WTC11 (cell line): ENCODE data around the gene PRMT5. TPM values are rescaled to one million over a fixed set of nuclear protein-coding genes. Genes with fewer than 3 reads are reported as not detected.
"Not testable (repeated sequence)": the region's sequence is repeated elsewhere in the genome, so short reads cannot be mapped to it uniquely, and the experiment has no call there.

Experiments
- ATAC-seq: fragments of 200-7000 bp; cut with Tn5 transposase; 2 replicates; pipeline ENCODE4 v1.10.0; 2021; ENCODE audit warnings: mild to moderate bottlenecking, moderate library complexity
- CTCF ChIA-PET: fragments of 300-600 bp; sonication (Branson Sonifier 250); formaldehyde crosslinking; loops from one replicate; lab custom pipeline; 2021; ENCODE audit warnings: antibody characterized with exemption; lab: Charles Lee
- POLR2A ChIA-PET: fragments of 350-600 bp; sonication (Branson Sonifier 250); formaldehyde crosslinking; loops from one replicate; lab custom pipeline; 2021; ENCODE audit warnings: antibody characterized with exemption; lab: Charles Lee
- DNase-seq: peaks from one replicate; pipeline ENCODE4 v3.0.0; 2021; ENCODE audit warnings: low spot score
- H3K27ac Mint-ChIP-seq: 2 replicates; pipeline ENCODE4 v1.8.0; 2021; ENCODE audit warnings: mixed read lengths
- H3K27me3 Mint-ChIP-seq: 2 replicates; pipeline ENCODE4 v1.8.0; 2021; ENCODE audit warnings: low read depth, mild to moderate bottlenecking, moderate library complexity, mixed read lengths
- H3K36me3 Mint-ChIP-seq: 2 replicates; pipeline ENCODE4 v1.8.0; 2021; ENCODE audit warnings: mixed read lengths
- H3K4me1 Mint-ChIP-seq: 2 replicates; pipeline ENCODE4 v1.8.0; 2022; ENCODE audit warnings: mixed read lengths
- H3K4me3 Mint-ChIP-seq: 2 replicates; pipeline ENCODE4 v1.8.0; 2021; ENCODE audit warnings: mild to moderate bottlenecking, moderate library complexity, mixed read lengths
- H3K9me3 Mint-ChIP-seq: 2 replicates; pipeline ENCODE4 v1.8.0; 2021; ENCODE audit warnings: mixed read lengths
- ESRRA ChIP-seq: sonication (generic); formaldehyde crosslinking; IDR thresholded peaks from 2 replicates; pipeline ENCODE4 v1.8.1; 2022; ENCODE audit warnings: mild to moderate bottlenecking, missing genetic modification reagents, borderline replicate concordance
- GABPB1 ChIP-seq: sonication (generic); formaldehyde crosslinking; IDR thresholded peaks from 2 replicates; pipeline ENCODE4 v1.8.1; 2023; ENCODE audit warnings: mild to moderate bottlenecking, missing genetic modification reagents
- MYBL2 ChIP-seq: sonication (generic); formaldehyde crosslinking; IDR thresholded peaks from 2 replicates; pipeline ENCODE4 v1.8.1; 2023; ENCODE audit warnings: mild to moderate bottlenecking, moderate library complexity, missing genetic modification reagents
- PRRX2 ChIP-seq: fragments of 250-450 bp; sonication (Bioruptor Pico); IDR thresholded peaks from 2 replicates; pipeline ENCODE4 v1.8.0; 2021; ENCODE audit warnings: mild to moderate bottlenecking
- TCF7 ChIP-seq: sonication (generic); formaldehyde crosslinking; IDR thresholded peaks from 2 replicates; pipeline ENCODE4 v1.8.0; 2022; ENCODE audit warnings: mild to moderate bottlenecking, low read depth, missing genetic modification reagents, moderate library complexity
- ZNF232 ChIP-seq: sonication (generic); formaldehyde crosslinking; IDR thresholded peaks from 2 replicates; pipeline ENCODE4 v1.8.0; 2022; ENCODE audit warnings: mild to moderate bottlenecking, missing genetic modification reagents
- ZNF425 ChIP-seq: fragments of 250-450 bp; sonication (Bioruptor Pico); conservative IDR thresholded peaks from 2 replicates; pipeline ENCODE4 v1.9.0; 2021; ENCODE audit warnings: mild to moderate bottlenecking
- total RNA-seq: library from RNA; stranded (reverse); gene quantifications from 3 replicates; pipeline ENCODE4 v1.2.3, GENCODE V29; 2021
- TF ChIP-seq, protein P1 (sequence below): sonication (generic); formaldehyde crosslinking; IDR thresholded peaks from 2 replicates; pipeline ENCODE4 v1.8.0; 2022; ENCODE audit warnings: mild to moderate bottlenecking, missing genetic modification reagents
- TF ChIP-seq, protein P2 (sequence below): fragments of 250-450 bp; sonication (Bioruptor Pico); IDR thresholded peaks from 2 replicates; pipeline ENCODE4 v1.9.0; 2021; ENCODE audit warnings: mild to moderate bottlenecking, borderline replicate concordance
- TF ChIP-seq, protein P3 (sequence below): sonication (generic); formaldehyde crosslinking; IDR thresholded peaks from 2 replicates; pipeline ENCODE4 v1.8.1; 2022; ENCODE audit warnings: mild to moderate bottlenecking, moderate library complexity, missing genetic modification reagents

The PRMT5 gene
- total RNA-seq, 1 experiment from 2014 or later: 124 TPM

- TF ChIP-seq ESRRA (CRISPR knock-in tag) (no peak), ZNF232 (CRISPR knock-in tag) (no peak), TCF7 (no peak), MYBL2 (no peak)
These were observed 10.2 kb downstream of the PRMT5 start, which contains the start of gene RBM23 (continued) for GRCh38 chr14:22918804-22919600.

- Mint-ChIP-seq H3K4me3 (no peak overlapping the region), H3K36me3 (peaks cover 16% of the 10 kb centered on the region)
These were observed 13.2 kb downstream of the PRMT5 start for GRCh38 chr14:22915886-22916521.

DNA sequence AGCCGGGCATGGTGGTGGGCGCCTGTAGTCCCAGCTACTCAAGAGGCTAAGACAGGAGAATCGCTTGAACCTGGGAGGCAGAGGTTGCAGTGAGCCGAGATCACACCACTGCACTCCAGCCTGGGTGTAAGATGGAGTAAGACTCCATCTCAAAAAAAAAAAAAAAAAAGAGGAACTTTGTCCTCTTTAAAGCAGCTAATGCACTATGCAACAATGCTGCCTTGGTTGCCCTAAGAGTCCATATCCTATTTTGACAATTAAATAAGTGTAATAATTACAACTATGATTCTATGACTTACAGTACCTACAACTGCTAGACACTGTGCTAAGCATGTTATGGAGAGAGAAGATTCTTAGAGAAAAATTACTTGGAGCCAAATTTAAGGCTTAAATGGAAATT, 14.3 kb downstream of the PRMT5 start:
- H3K9me3 Mint-ChIP-seq, DNase-seq, H3K27me3 Mint-ChIP-seq, ATAC-seq, H3K4me3 Mint-ChIP-seq, H3K36me3 Mint-ChIP-seq, H3K27ac Mint-ChIP-seq: not testable (repeated sequence)
- peaks cover 11% of the 10 kb centered on the region for H3K4me1 Mint-ChIP-seq
- ChIA-PET POLR2A (interaction anchor here (0.7 kb wide), 3 partner anchors 15 to 422 kb away, joined by 3 read pairs; no protein-coding TSS in a partner anchor), CTCF (interaction anchor here (0.6 to 1.7 kb wide), 3 partner anchors 15 to 132 kb away, joined by 3 to 4 read pairs (median 4); no protein-coding TSS in a partner anchor)

More at GRCh38 chr14:22915886-22916521, 13.2 kb downstream of the PRMT5 start:
- no peaks in the 10 kb centered on the region for H3K9me3 Mint-ChIP-seq
- ChIA-PET POLR2A (interaction anchor here (0.7 kb wide), 1 partner anchor 358 kb away, joined by 4 read pairs; no protein-coding TSS in a partner anchor), CTCF (interaction anchor here (0.7 to 1.0 kb wide), 3 partner anchors 346 to 527 kb away, joined by 3 read pairs; no protein-coding TSS in a partner anchor)
- TF ChIP-seq GABPB1 (peak; percentile 94), PRRX2 (no peak), ZNF425 (CRISPR knock-in tag) (no peak)
- TF ChIP-seq, protein P1, sequence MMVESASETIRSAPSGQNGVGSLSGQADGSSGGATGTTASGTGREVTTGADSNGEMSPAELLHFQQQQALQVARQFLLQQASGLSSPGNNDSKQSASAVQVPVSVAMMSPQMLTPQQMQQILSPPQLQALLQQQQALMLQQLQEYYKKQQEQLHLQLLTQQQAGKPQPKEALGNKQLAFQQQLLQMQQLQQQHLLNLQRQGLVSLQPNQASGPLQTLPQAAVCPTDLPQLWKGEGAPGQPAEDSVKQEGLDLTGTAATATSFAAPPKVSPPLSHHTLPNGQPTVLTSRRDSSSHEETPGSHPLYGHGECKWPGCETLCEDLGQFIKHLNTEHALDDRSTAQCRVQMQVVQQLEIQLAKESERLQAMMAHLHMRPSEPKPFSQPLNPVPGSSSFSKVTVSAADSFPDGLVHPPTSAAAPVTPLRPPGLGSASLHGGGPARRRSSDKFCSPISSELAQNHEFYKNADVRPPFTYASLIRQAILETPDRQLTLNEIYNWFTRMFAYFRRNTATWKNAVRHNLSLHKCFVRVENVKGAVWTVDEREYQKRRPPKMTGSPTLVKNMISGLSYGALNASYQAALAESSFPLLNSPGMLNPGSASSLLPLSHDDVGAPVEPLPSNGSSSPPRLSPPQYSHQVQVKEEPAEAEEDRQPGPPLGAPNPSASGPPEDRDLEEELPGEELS (CRISPR knock-in tag): no peak
- TF ChIP-seq, protein P2, sequence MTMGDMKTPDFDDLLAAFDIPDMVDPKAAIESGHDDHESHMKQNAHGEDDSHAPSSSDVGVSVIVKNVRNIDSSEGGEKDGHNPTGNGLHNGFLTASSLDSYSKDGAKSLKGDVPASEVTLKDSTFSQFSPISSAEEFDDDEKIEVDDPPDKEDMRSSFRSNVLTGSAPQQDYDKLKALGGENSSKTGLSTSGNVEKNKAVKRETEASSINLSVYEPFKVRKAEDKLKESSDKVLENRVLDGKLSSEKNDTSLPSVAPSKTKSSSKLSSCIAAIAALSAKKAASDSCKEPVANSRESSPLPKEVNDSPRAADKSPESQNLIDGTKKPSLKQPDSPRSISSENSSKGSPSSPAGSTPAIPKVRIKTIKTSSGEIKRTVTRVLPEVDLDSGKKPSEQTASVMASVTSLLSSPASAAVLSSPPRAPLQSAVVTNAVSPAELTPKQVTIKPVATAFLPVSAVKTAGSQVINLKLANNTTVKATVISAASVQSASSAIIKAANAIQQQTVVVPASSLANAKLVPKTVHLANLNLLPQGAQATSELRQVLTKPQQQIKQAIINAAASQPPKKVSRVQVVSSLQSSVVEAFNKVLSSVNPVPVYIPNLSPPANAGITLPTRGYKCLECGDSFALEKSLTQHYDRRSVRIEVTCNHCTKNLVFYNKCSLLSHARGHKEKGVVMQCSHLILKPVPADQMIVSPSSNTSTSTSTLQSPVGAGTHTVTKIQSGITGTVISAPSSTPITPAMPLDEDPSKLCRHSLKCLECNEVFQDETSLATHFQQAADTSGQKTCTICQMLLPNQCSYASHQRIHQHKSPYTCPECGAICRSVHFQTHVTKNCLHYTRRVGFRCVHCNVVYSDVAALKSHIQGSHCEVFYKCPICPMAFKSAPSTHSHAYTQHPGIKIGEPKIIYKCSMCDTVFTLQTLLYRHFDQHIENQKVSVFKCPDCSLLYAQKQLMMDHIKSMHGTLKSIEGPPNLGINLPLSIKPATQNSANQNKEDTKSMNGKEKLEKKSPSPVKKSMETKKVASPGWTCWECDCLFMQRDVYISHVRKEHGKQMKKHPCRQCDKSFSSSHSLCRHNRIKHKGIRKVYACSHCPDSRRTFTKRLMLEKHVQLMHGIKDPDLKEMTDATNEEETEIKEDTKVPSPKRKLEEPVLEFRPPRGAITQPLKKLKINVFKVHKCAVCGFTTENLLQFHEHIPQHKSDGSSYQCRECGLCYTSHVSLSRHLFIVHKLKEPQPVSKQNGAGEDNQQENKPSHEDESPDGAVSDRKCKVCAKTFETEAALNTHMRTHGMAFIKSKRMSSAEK (CRISPR knock-in tag): no peak
- TF ChIP-seq, protein P3, sequence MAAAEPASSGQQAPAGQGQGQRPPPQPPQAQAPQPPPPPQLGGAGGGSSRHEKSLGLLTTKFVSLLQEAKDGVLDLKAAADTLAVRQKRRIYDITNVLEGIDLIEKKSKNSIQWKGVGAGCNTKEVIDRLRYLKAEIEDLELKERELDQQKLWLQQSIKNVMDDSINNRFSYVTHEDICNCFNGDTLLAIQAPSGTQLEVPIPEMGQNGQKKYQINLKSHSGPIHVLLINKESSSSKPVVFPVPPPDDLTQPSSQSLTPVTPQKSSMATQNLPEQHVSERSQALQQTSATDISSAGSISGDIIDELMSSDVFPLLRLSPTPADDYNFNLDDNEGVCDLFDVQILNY (CRISPR knock-in tag): no peak
- ATAC-seq: no peak
- peaks cover 17% of the 10 kb centered on the region for H3K4me1 Mint-ChIP-seq
- no peak overlapping the region for H3K27ac Mint-ChIP-seq
- H3K27me3 Mint-ChIP-seq: peaks cover 2% of the 10 kb centered on the region; the same call in 1 of the 2 replicates
- DNase-seq: no peak
